Measurements from ENCODE around the gene CCDC60. TPM values are rescaled to one million over a fixed set of nuclear protein-coding genes. Genes with fewer than 3 reads are reported as not detected.

Gene CCDC60
- polyA plus RNA-seq, 1 experiment: not detected

DNA sequence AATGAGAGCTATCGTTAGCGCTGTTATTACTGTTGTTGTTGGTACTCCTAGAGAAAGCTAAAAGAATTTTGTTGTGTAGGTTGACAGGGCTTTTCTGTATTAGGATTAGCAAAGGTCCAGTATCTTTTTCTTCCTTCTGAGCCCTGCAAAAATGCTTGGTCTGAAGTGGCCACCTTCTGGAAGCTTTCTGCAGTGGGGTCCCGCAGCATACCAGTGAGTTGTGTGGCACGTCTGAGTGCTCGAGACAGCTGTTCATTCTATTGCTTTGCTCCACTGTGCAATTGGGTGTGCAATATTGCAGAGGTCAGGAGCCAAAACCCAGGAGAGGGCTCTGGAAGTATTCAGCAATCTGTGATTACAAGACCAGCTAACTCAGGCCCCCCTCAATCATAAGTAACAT lies 57.1 kb downstream of the CCDC60 start:
- TF ChIP-seq, protein P1, sequence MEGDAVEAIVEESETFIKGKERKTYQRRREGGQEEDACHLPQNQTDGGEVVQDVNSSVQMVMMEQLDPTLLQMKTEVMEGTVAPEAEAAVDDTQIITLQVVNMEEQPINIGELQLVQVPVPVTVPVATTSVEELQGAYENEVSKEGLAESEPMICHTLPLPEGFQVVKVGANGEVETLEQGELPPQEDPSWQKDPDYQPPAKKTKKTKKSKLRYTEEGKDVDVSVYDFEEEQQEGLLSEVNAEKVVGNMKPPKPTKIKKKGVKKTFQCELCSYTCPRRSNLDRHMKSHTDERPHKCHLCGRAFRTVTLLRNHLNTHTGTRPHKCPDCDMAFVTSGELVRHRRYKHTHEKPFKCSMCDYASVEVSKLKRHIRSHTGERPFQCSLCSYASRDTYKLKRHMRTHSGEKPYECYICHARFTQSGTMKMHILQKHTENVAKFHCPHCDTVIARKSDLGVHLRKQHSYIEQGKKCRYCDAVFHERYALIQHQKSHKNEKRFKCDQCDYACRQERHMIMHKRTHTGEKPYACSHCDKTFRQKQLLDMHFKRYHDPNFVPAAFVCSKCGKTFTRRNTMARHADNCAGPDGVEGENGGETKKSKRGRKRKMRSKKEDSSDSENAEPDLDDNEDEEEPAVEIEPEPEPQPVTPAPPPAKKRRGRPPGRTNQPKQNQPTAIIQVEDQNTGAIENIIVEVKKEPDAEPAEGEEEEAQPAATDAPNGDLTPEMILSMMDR (IDR thresholded peaks at IDR 0.05; ENCODE audit: insufficient read depth, low read depth, low read length): no peak
- POLR2A ChIA-PET: no interaction called here
- DNase-seq (ENCODE audit: low read depth): no peak
- Histone ChIP-seq H3K36me3 (ENCODE audit: control insufficient read depth, insufficient read depth, low read length) (no peaks in the 10 kb centered on the region), H3K27me3 (ENCODE audit: control insufficient read depth, insufficient read depth, low read length) (no peaks in the 10 kb centered on the region), H3K4me3 (ENCODE audit: low read depth, low read length) (no peak overlapping the region)
- CTCF ChIA-PET: no interaction called here

DNA sequence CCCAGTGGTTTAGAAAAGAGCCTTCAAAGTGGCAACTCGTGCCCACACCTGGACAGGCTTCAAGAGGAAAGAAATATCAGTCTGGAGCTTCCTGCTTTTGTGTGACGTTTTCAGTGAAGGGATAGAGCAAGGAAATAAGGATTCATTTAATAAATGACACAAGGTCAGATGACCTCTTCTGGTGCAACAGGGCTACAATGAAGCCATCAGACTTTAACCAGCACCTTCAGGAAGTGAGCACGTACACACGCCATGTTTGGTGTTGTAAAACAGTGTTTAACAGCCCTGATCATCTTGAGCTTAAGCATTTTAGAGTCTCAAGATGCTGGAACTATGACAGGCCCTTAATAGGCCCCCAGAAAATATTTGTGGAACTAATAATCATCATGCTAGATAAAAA lies 59.1 kb downstream of the CCDC60 start:
- H3K27me3 ChIP-seq (ENCODE audit: control insufficient read depth, insufficient read depth, low read length): no peaks in the 10 kb centered on the region
- no peaks in the 10 kb centered on the region for H3K36me3 ChIP-seq (ENCODE audit: control insufficient read depth, insufficient read depth, low read length)
- DNase-seq (ENCODE audit: low read depth): no peak
- POLR2A ChIA-PET: no interaction called here
- CTCF ChIA-PET: no interaction called here
- no peak overlapping the region for H3K4me3 ChIP-seq (ENCODE audit: low read depth, low read length)
- TF ChIP-seq, protein P1 (IDR thresholded peaks at IDR 0.05; ENCODE audit: insufficient read depth, low read depth, low read length): no peak

DNA sequence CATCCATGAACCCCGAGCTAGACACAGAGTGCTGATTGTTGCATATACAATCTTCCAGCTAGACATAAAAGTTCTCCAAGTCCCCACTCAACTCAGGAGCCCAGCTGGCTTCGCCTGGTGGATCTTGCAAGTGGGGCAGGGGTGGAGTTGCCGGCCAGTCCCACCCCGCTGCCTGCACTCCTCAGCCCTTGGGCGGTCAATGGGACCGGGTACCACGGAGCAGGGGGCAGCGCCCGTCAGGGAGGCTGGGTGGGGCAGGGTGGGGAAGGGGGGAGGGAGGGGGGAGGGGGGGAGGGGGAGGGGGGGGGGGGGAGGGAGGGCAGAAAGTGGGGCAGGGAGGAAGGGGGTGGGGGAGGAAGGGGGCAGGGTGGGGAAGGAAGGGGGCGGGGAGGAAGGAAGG lies 63.0 kb downstream of the CCDC60 start:
- no peak overlapping the region for H3K4me3 ChIP-seq (ENCODE audit: low read depth, low read length)
- H3K36me3 ChIP-seq (ENCODE audit: control insufficient read depth, insufficient read depth, low read length): no peaks in the 10 kb centered on the region
- DNase-seq (ENCODE audit: low read depth): no peak
- no peaks in the 10 kb centered on the region for H3K27me3 ChIP-seq (ENCODE audit: control insufficient read depth, insufficient read depth, low read length)
- CTCF ChIA-PET: no interaction called here
- POLR2A ChIA-PET: no interaction called here
- TF ChIP-seq, protein P1 (IDR thresholded peaks at IDR 0.05; ENCODE audit: insufficient read depth, low read depth, low read length): no peak

DNA sequence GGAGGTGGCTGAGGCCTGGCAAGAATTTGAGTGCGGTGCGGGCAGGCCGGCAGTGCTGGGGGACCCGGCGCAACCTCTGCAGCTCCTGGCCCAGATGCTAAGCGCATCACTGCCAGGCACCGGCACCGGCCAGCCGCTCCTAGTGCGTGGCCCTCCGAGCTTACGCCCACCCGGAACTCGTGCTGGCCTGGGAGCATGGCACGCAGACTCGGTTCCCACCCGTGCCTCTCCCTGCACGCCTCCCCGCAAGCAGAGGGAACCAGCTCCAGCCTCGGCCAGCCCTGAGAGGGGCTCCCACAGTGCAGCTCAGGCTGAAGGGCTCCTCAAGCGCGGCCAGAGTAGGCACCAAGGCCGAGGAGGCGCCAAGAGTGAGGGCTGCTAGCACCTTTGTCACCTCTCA lies 63.7 kb downstream of the CCDC60 start:
- ChIA-PET POLR2A (no interaction called here), CTCF (no interaction called here)
- H3K36me3 ChIP-seq (ENCODE audit: control insufficient read depth, insufficient read depth, low read length): no peaks in the 10 kb centered on the region
- TF ChIP-seq, protein P1 (IDR thresholded peaks at IDR 0.05; ENCODE audit: insufficient read depth, low read depth, low read length): no peak
- no peak overlapping the region for H3K4me3 ChIP-seq (ENCODE audit: low read depth, low read length)
- no peak for DNase-seq (ENCODE audit: low read depth)
- H3K27me3 ChIP-seq (ENCODE audit: control insufficient read depth, insufficient read depth, low read length): no peaks in the 10 kb centered on the region

DNA sequence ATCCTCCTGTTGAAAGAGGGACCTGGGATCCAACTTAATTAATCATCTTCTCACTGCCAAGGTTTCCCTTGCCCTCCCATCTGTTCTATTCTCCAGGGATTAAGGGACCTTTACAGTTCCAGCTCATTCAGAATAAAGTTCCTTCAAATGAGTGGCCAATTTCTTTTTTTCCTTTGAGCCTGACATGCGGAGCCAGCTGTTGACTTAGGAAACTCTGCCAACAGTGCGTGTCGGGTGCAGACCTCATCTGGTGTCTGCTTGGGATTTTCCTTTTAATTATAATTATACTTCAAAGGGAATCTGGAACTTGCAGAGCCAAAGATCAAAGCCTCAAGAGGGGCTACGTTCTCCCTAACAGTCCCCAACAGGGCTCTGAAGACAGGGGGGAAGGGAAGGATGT lies 64.8 kb downstream of the CCDC60 start:
- POLR2A ChIA-PET: no interaction called here
- Histone ChIP-seq H3K27me3 (ENCODE audit: control insufficient read depth, insufficient read depth, low read length) (no peaks in the 10 kb centered on the region), H3K4me3 (ENCODE audit: low read depth, low read length) (no peak overlapping the region), H3K36me3 (ENCODE audit: control insufficient read depth, insufficient read depth, low read length) (no peaks in the 10 kb centered on the region)
- no peak for DNase-seq (ENCODE audit: low read depth)
- CTCF ChIA-PET: interaction anchor here (1.0 kb wide), 1 partner anchor 284 kb away, joined by 3 read pairs; no protein-coding TSS in a partner anchor
- TF ChIP-seq, protein P1 (IDR thresholded peaks at IDR 0.05; ENCODE audit: insufficient read depth, low read depth, low read length): no peak
